B cell (primary cell): ENCODE measurements around the gene LRRC55. TPM values are rescaled to one million over a fixed set of nuclear protein-coding genes. Genes with fewer than 3 reads are reported as not detected.

Experiments
- ATAC-seq: fragments of 200-7000 bp; cut with Tn5 transposase; one replicate; pipeline ENCODE4 v1.10.0; 2021; ENCODE audit warnings: low read depth, mild to moderate bottlenecking, moderate number of reproducible peaks, moderate library complexity
- CTCF ChIA-PET: fragments of 350-600 bp; sonication (Branson Sonifier 250); formaldehyde crosslinking; loops from one replicate; lab custom pipeline; 2021; ENCODE audit warnings: antibody characterized with exemption, inconsistent platforms; lab: Charles Lee
- POLR2A ChIA-PET: fragments of 350-600 bp; sonication (Branson Sonifier 250); formaldehyde crosslinking; loops from one replicate; lab custom pipeline; 2021; ENCODE audit warnings: antibody characterized with exemption; lab: Charles Lee
- DNase-seq: peaks from one replicate; pipeline ENCODE4 v3.0.0; 2013
- H2AFZ ChIP-seq: 2 replicates; pipeline ENCODE4 v1.6.1; 2012; ENCODE audit warnings: mild to moderate bottlenecking, low read depth, low read length; ENCODE audit not compliant: insufficient read depth, poor library complexity, severe bottlenecking
- H3K27ac ChIP-seq, 2 donors: 1 replicate in 1 of 2; 2 replicates in 1 of 2; pipeline ENCODE4 v1.5.1; 2012 to 2013; ENCODE audit warnings: low read length in 2 of 2, mild to moderate bottlenecking in 2 of 2, moderate library complexity in 1 of 2
- H3K27me3 ChIP-seq, 4 experiments: fragments of 200-600 bp in 1 of 4; sonication (generic) in 1 of 4; replicated peaks in 1 of 4; 1 replicate in 2 of 4; 2 replicates in 2 of 4; pipeline versions ENCODE4 v1.6.1 to v1.7.0; 2013 to 2016; ENCODE audit warnings: low read length in 3 of 4, mild to moderate bottlenecking in 2 of 4, mixed read lengths in 1 of 4, moderate library complexity in 1 of 4; ENCODE audit not compliant: insufficient read depth in 4 of 4, control insufficient read depth in 3 of 4; ENCODE audit errors: control extremely low read depth in 1 of 4
- H3K36me3 ChIP-seq, 2 experiments: replicated peaks in 1 of 2; 1 replicate in 1 of 2; 2 replicates in 1 of 2; pipeline versions ENCODE4 v1.6.1 to v1.7.1; 2013; ENCODE audit warnings: low read length in 1 of 2; ENCODE audit not compliant: insufficient read depth in 2 of 2, control insufficient read depth in 1 of 2; ENCODE audit errors: control extremely low read depth in 1 of 2, extremely low read depth in 1 of 2
- H3K4me1 ChIP-seq, 2 donors: fragments of 200-600 bp in 1 of 2; sonication (generic) in 1 of 2; 1 replicate in 1 of 2; 2 replicates in 1 of 2; pipeline versions ENCODE4 v1.5.1 to v1.6.1; 2013 to 2017; ENCODE audit warnings: low read length in 2 of 2; ENCODE audit not compliant: control insufficient read depth in 2 of 2, insufficient read depth in 2 of 2
- H3K4me2 ChIP-seq: replicated peaks from 2 replicates; pipeline ENCODE3; 2012; ENCODE audit warnings: mild to moderate bottlenecking, low read depth, low read length; ENCODE audit not compliant: poor library complexity, severe bottlenecking
- H3K4me3 ChIP-seq, 5 experiments: fragments of 200-600 bp in 1 of 5; sonication (generic) in 1 of 5; 1 replicate in 3 of 5; 2 replicates in 2 of 5; pipeline versions ENCODE4 v1.5.1 to v1.7.0; 2011 to 2016; ENCODE audit warnings: low read length in 4 of 5, mild to moderate bottlenecking in 4 of 5, low read depth in 2 of 5, control low read depth in 1 of 5, moderate library complexity in 1 of 5; ENCODE audit not compliant: insufficient read depth in 1 of 5; ENCODE audit errors: control extremely low read depth in 1 of 5, extremely low read depth in 1 of 5
- H3K79me2 ChIP-seq: fragments of 200-600 bp; sonication (generic); one replicate; pipeline ENCODE4 v1.6.0; 2016; ENCODE audit warnings: low read length; ENCODE audit not compliant: control insufficient read depth, insufficient read depth
- H3K9ac ChIP-seq: fragments of 200-600 bp; sonication (generic); 2 replicates; pipeline ENCODE4 v1.6.1; 2017; ENCODE audit warnings: mild to moderate bottlenecking, low read length, moderate library complexity
- H3K9me3 ChIP-seq, 3 donors: one replicate each; pipeline versions ENCODE4 v1.6.1 to v1.7.1; 2013; ENCODE audit warnings: low read length in 2 of 3; ENCODE audit not compliant: control insufficient read depth in 2 of 3, insufficient read depth in 1 of 3; ENCODE audit errors: control extremely low read depth in 1 of 3
- H4K20me1 ChIP-seq: 2 replicates; pipeline ENCODE4 v1.6.0; 2012; ENCODE audit warnings: mild to moderate bottlenecking, low read length; ENCODE audit not compliant: insufficient read depth, control insufficient read depth, poor library complexity, severe bottlenecking
- H3K27ac Mint-ChIP-seq: one replicate; pipeline ENCODE4 v1.8.0; 2021; ENCODE audit warnings: mixed read lengths
- H3K27me3 Mint-ChIP-seq: one replicate; pipeline ENCODE4 v1.8.0; 2021; ENCODE audit warnings: mixed read lengths
- H3K4me1 Mint-ChIP-seq: one replicate; pipeline ENCODE4 v1.8.0; 2021; ENCODE audit warnings: mixed read lengths
- H3K4me3 Mint-ChIP-seq: one replicate; pipeline ENCODE4 v1.8.0; 2021; ENCODE audit warnings: mixed read lengths
- H3K9me3 Mint-ChIP-seq: one replicate; pipeline ENCODE4 v1.8.0; 2022; ENCODE audit warnings: mixed read lengths; ENCODE audit not compliant: insufficient read depth
- CTCF ChIP-seq: fragments of 200-600 bp; IDR thresholded peaks from one replicate; pipeline ENCODE4 v1.8.0; 2022; ENCODE audit warnings: antibody characterized with exemption, mild to moderate bottlenecking
- EZH2 ChIP-seq: IDR thresholded peaks from 2 replicates; pipeline ENCODE4 v1.6.1; 2012; ENCODE audit warnings: borderline replicate concordance, low read depth, mild to moderate bottlenecking, moderate library complexity, low read length; ENCODE audit not compliant: insufficient read depth, poor library complexity, severe bottlenecking
- WGBS: methylation state at CpG from one replicate; pipeline ENCODE4 v1.1.5; 2013; ENCODE audit warnings: missing lambda C conversion rate; ENCODE audit not compliant: insufficient coverage; 5-methylcytosine and 5-hydroxymethylcytosine counted together
- intact Hi-C: fragments of 100-400 bp; cut with micrococcal nuclease; formaldehyde crosslinking; loops from one replicate; pipeline ENCODE4 v1.10.0; 2022
- polyA plus RNA-seq: library from polyadenylated mRNA; depleted of rRNA; stranded (reverse); fragments of >200 nt; gene quantifications from 2 replicates; pipeline ENCODE4 v1.2.3, GENCODE V29; 2012
- total RNA-seq, 2 donors: library from RNA; stranded (reverse); fragments of 120-200 nt in 1 of 2; gene quantifications; 1 replicate in 1 of 2; 2 replicates in 1 of 2; pipeline versions ENCODE4 v1.2.3 to v1.2.4, GENCODE V29; 2013 to 2022

The LRRC55 gene
- total and polyA plus RNA-seq, 2 donors (not counting 1 experiment from before 2014, with no cell fraction given): not detected

- no peak for ATAC-seq
- Histone ChIP-seq H3K4me3 (no peak overlapping the region), H3K27ac (no peak overlapping the region), H2AFZ (no peak overlapping the region), H3K36me3 (no peaks in the 10 kb centered on the region), H3K79me2 (no peaks in the 10 kb centered on the region), H3K4me2 (no peak overlapping the region), H3K9me3 (no peaks in the 10 kb centered on the region), H3K9ac (no peak overlapping the region), H3K27me3 (peaks cover 0 to 11% (median 6%) of the 10 kb centered on the region in 4 experiments), H4K20me1 (no peaks in the 10 kb centered on the region), H3K4me1 (no peaks in the 10 kb centered on the region)
- POLR2A ChIA-PET: no interaction called here
- Mint-ChIP-seq H3K27ac (no peak overlapping the region), H3K4me1 (no peaks in the 10 kb centered on the region), H3K4me3 (no peak overlapping the region), H3K27me3 (peaks cover 38% of the 10 kb centered on the region), H3K9me3 (no peaks in the 10 kb centered on the region)
- whole genome bisulfite sequencing: 63% methylated on average over 2 of the region's 3 CpGs
- no peak for DNase-seq
- TF ChIP-seq EZH2 (no peak), CTCF (no peak)
- intact Hi-C loops: no loop called here
- CTCF ChIA-PET: no interaction called here
Observed at GRCh38 chr11:57228600-57228999, 46.8 kb downstream of the LRRC55 start.

GRCh38 chr11:57230316-57230715 is 48.6 kb downstream of the LRRC55 start:
- H3K4me2 ChIP-seq: no peak overlapping the region
- Mint-ChIP-seq H3K4me3 (no peak overlapping the region), H3K9me3 (no peaks in the 10 kb centered on the region), H3K27me3 (peaks cover 53% of the 10 kb centered on the region), H3K4me1 (no peaks in the 10 kb centered on the region), H3K27ac (no peak overlapping the region)
- ChIA-PET CTCF (no interaction called here), POLR2A (no interaction called here)
- DNase-seq: no peak
- H3K4me1 ChIP-seq: no peaks in the 10 kb centered on the region
- H3K79me2 ChIP-seq: no peaks in the 10 kb centered on the region
- H3K9me3 ChIP-seq: no peaks in the 10 kb centered on the region
- TF ChIP-seq EZH2 (no peak), CTCF (no peak)
- H3K9ac ChIP-seq: no peak overlapping the region
- intact Hi-C loops: no loop called here
- no peak overlapping the region for H3K27ac ChIP-seq
- no peaks in the 10 kb centered on the region for H3K36me3 ChIP-seq
- H2AFZ ChIP-seq: no peak overlapping the region
- 37% methylated on average over 4 of the region's 5 CpGs for WGBS
- H3K4me3 ChIP-seq: no peak overlapping the region
- H3K27me3 ChIP-seq: peaks cover 0 to 12% (median 8%) of the 10 kb centered on the region in 4 experiments
- no peak for ATAC-seq
- no peaks in the 10 kb centered on the region for H4K20me1 ChIP-seq
